GM19043 (cell line): ENCODE results near the gene KIF26A.

Experiments used
- ATAC-seq: cut with Tn5 transposase; IDR thresholded peaks from one replicate; pipeline ENCODE4 v1.9.1; 2021; ENCODE audit warnings: low read depth; ENCODE audit not compliant: unreplicated experiment

The KIF26A gene

DNA sequence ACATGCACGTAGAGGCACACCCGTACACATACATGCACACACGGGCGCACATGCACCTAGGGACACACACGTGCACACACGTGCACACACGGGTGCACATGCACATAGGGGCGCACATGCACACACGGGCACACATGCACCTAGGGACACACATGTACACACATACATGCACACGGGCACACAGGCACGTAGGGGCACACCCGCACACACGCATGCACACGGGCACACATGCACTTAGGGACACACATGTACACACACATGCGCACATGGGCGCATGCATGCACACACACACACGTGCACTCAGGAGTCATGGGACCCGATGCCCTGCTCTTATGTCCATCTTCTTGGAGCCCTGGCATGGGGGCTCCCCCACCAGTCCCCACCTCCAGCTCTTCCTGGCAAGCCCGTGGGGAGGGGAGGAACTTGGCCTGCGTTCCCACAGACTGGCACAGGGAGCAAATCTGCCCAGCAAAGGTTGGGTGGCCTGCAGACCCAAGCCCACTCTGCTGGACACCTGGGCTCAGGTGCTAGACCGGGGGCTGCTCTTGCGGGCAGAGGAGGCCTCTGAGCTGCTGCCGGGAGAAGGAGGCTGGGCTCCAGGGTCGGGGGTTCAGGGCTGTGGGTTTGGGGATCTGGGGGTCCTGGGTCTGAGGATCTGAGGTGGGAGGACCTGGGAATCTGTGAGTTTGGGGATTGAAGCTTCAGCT lies 51.4 kb downstream of the KIF26A start:
- ATAC-seq, result no peak

DNA sequence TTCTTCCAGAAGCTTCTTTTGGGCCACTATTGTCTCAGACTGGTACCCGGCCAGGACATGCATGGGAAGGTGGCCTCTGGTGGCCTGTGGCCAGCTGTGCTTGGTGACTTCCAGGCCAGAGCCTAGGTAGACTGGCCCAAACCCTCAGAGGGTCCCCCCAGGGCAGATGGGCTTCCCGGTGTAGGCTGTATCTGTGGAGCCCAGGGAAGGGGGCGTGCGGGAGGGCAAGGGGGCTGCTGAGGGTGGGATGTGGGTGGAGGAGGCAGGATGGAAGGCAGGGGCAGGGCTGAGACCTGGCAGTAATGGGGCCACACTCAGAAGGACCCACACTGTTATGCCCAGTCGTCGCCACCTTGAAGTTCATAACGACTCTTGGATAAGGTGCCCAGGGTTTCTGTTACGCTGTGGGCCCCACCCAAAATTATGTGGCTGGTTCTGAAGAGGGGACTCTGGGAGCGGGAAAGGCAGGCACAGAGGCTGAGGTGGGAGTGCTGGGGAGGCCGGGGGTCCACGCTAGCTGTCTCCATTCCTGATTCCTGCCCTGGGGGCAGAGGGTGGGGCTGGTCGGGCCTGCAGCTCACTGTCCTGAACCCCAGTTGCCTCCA lies 52.1 kb downstream of the KIF26A start:
- no peak for ATAC-seq

DNA sequence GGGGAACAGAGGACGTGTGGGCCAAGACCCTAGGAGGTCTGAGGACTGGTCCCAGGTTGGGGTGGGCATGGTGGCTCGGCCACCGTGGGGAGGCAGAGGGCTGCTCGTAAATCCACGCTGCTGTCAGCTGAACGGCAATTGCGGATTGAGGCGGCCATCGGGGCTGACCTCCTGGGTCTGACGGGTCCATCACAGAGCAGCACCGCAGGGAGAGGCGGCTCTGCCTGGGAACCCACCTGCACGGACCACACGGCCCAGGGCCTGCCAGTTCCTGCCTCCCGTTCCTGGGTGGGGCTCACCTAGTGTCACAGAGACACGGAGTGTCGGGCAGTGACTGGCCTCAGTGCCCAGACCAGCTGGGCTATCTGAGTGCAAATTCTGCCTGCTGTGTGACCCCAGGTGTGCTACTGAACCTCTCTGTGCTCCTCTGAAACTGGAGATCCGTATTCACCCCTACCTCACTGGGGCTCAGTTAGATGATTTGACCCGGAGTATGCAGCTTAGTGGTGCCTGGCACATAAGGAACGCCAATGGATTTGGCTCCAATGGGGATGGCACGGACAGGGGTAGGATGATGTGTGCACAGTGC lies 53.1 kb downstream of the KIF26A start:
- no peak for ATAC-seq

DNA sequence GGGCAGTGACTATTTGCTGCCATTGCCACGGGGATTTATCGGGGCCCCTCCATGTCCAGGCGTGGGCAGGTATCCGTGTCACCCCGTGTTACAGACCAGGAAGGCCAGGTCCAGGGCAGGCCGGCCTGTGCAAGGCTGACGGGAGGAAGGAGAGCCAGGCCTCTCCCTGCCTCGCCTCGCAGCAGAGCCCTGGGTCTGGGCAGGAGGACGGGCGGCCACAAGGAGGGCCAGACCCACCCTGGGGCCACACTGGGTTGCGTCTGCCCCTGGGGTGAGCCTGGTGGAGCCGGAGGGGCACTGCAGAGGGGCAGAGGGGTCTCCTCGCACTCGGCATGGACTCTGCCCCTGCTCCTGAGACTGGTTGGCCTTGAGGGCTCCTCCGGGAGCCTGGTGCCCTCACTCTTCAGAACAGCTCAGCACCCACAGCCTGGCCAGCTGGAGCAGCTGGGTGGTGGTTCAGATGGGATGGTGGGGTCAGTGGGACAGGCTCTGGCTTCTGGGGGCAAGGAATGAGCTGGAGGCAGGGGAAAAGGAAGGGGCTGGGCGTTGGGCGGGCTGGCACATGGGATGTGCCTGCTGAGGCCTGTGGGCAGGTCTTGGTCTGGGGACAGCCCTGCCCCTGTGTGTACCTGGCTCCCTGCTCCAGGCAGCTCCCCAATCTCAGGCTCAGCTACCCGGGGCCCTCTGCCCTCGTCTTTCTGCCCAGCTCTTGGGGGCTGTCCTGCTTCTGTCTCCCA lies 53.9 kb downstream of the KIF26A start:
- ATAC-seq, result no peak

DNA sequence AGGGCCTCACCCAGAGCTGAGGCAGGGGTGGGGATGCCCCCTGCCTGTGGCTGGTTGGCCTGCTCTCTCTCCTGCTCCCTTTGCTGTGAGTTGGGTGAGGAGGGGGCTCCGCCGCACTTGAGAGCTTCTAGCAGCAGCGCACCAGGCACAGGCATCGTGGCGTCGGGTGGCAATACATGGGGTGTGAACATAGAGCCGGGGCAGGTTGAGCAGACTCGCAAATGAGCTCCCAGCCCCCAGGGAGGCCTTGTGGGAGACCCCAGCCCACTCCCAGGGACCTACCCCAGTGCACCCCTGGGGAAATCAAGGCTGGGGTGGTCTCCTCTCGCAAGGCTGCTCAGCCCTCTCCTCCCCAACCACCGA lies 54.5 kb downstream of the KIF26A start:
- ATAC-seq, result no peak

DNA sequence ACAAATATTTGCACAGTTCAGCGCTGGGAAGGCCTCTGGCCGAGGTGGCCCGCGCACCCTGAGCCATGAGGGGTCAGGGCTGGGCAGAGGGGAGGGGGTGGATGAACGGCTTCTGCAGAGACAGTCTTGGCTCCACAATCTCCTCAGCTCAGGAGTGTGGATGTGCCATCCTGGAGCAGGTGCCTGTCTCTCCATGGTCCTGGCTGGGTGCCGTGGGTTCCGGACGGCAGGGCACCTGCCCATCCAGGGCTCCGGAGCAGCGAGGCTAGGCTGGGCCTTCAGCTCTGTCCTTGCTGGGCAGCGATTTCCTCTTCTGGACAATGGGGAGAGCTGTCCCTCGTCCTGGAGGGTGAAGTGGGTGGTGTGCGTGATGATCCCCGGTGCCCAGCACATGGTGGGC lies 55.6 kb downstream of the KIF26A start:
- no peak for ATAC-seq

DNA sequence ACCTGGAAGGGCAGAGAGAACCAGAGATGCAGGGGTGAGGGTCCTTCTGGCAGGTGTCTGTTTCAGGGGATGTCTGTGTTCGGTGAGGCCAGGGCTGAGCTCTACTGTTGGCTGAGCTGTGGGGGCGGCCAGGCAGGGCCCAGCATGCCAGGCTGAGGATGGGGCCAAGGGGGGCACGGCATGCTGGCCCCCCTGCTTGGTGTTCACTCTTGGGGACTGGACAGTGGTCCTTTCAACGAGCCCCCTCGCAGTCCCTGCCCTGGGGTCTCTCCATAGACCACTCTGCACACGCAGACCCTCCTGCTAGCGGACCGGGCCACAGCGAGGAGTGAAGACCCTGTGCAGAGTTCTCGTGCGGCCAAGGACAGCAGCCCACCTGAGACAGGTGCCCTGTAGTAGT lies 56.3 kb downstream of the KIF26A start:
- ATAC-seq, result no peak

DNA sequence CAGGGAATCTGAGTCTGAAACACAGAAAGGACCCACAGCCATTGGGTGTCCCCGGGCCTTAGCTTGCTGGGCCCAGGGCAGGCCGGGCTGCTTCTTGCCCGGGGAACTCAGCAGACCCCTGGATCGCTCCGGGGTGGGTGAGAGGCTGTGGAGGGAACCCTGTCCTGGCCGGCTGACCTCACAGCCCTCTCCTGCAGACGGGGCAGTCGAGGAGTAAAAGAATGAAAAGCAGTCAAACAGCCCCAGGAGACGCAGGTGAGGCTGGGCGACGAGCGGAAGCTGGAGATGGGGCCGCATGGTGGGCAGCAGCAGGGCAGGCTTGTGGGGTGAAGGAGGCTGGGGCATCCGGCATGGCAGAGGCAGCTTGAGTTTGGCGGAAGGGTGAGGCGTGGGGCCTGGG lies 57.0 kb downstream of the KIF26A start:
- ATAC-seq, result no peak

DNA sequence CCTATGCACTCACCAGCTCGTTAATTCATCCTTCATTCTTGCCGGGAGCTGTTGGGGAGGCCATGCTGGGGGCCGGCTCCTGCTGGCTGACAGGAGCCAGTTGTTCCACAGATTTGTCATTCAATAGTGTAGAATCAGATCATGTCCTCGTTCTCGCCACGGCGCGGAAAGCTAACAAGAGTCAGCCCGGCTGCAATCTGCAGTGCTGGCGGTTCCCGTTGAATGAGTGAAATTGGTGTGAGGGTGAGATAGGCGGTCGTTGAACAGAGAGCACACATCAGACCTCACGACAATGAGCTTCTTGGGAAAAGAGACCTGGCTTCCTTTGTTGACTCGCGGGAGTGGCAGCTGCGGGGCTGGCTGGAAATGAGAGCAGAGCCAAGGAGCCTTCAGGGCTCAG lies 57.5 kb downstream of the KIF26A start:
- ATAC-seq, result no peak

DNA sequence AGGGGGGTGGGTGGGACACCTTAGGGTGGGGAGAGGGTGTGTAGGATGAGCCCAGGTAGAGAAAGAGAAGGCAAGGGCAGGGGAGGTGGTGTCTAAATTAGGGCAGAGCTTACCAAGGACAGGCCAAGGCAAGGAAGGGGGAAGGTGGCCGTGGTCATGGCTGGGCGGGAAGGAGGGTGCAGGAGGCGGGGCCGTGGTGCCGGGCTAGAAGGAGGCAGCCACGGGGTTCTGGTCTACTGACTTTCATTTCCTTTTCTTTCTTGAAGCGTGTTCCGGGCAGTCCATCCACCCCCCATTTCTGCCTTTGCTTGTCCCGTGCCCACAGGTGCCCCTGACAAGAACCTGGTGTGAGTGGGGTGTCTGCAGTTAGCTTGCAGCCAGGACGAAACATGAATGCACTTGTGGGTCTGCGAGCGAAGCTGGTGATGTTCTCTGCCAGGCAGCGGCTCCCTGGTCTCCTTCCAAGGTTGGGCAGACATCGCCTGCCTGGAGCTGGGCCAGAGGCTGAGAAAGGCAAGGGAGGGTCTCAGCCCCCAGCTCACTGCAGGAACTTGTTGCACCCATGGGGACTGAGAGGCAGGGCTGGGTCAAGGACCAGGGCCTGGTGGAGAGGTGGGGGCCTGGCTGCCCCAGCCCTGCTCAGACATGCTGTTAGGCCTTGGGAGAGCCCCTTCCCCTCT lies 58.2 kb downstream of the KIF26A start:
- ATAC-seq, result no peak

DNA sequence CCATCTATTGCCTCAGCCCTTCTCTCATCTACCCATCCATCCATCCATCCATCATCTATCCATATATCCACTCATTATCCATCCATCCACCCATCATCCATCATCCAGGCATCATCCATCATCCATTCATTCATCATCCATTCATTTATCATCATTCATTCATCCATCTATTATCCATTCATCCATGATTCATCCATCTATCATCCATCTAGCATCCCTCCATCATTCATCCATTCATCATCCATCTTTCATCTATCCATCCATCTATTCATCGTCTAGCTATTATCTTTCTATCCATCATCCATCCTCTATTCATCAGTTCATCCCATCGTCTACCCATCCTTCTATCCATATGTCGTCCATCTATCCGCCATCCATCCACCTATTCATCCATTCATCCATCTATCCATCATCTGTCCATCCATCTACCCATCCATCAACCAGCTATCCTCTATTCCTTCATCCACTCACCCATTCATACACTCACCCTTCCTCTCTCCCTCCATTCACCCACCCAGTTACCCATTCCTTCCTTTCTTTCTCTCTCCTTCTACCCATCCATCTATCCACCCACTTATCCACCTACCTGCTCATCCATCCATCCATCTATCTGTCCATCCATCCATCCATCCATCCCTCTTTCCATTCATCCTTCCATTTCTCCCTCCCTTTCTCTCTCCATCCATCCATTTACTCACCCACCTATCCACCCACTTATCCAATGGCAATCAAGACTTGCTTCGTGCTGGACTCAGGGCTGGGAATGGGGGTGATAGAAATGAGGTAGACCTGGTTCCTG lies 59.3 kb downstream of the KIF26A start:
- no peak for ATAC-seq

DNA sequence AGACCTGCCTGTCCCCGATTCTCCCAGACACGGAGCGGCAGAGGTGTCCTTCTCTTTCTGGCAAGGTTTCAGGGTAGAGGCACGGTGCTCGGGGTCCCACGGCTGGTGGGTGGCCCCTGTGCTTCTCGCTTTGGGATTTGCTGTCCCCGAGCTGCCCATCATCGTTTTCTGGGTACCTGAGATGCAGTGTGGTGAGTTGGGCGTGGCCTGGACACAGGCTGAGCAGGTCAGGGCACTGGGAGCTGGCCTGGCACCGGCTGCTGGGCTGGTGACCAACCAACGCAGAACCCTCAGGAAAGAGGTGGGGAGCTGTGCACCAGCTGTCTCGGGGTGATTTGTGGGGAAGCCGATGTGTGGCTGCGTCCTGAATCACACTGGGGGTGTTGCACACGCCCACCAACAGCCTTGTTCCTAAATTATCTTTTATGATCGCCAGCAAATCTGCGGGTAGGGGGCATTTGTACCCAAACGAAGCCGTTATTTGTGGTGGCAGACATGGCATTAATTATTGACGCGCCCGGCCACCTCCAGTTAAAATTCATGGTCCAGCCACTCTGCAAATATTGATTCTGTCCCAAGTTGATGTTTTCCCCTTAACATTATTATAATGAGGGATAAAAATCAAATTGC lies 61.0 kb downstream of the KIF26A start:
- ATAC-seq, result no peak

DNA sequence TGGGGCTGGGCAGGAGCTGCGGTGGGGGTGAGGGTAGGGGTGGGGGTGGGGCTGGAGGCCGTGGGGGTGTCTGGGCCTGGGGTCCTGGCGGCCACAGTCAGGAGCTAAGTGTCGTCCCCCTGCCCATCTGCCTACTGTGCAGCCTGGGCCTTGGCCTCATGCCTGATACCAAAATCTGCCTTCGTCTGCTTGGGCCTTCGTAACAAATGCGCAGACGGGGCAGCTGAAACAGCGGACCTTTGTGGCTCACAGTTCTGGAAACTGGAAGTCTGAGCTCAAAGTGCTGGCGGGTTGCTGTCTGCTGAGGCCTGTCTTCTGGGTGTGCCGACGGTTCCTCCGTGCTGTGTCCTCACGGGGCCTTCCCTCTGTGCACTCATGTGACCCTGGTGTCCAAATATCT lies 61.7 kb downstream of the KIF26A start:
- no peak for ATAC-seq

DNA sequence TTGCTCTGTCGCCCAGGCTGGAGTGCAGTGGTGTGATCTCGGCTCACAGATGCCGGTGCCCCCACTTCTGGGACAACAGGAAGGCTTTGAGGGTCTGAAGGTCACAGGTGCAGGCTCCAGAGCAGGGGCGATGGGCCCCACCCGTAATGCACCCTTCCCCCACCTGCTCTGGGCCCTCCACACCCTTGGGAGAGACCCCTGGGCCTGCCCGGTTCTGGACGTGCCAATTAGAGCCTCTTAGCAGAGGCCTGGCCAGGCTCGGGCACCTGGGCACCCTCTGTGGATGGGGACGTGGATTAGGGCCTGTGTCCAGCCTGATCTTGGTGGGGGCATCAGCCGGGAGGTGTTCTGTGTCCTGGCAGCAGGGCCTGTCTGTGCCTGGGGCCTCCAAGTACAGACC lies 62.2 kb downstream of the KIF26A start:
- no peak for ATAC-seq

DNA sequence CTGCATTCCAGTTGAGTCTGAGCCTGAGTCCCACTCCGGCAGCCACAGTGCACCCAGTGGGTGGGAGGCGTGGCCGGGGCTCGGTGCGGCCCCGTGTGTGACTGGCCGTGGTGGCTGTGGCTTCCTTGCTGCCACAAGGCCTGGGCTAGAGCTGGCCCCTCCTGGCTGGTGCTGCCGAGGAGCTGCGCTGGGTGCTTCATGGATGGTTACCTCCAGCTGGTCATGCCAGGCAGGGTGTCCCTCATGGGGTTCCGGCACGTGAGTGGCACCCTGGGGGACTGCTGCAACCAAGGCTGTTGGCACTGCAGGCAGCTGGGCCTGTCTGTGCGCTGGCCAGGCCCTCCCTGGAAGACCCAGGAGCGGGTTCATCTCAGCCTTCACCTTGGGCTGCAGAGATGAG lies 62.7 kb downstream of the KIF26A start:
- no peak for ATAC-seq

DNA sequence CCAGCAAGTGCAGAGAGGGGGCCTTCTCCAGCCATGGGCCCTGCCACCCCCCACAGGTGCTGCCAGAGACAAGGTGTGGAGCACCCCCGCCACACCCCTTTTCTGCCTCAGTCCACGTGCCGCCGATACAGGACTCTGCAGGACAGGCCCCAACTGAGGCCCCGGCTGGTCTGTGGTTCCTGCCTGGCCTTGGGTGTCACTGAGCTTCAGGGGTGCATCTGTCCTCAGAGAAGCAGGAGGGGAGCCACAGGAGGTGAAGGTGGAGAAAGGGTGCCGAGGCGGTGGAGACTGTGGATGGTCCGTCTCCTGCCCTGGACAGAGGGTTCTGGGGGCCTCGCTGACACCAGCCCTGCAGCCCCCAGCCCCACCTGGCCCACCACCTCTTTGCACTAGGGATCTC lies 63.1 kb downstream of the KIF26A start:
- no peak for ATAC-seq

DNA sequence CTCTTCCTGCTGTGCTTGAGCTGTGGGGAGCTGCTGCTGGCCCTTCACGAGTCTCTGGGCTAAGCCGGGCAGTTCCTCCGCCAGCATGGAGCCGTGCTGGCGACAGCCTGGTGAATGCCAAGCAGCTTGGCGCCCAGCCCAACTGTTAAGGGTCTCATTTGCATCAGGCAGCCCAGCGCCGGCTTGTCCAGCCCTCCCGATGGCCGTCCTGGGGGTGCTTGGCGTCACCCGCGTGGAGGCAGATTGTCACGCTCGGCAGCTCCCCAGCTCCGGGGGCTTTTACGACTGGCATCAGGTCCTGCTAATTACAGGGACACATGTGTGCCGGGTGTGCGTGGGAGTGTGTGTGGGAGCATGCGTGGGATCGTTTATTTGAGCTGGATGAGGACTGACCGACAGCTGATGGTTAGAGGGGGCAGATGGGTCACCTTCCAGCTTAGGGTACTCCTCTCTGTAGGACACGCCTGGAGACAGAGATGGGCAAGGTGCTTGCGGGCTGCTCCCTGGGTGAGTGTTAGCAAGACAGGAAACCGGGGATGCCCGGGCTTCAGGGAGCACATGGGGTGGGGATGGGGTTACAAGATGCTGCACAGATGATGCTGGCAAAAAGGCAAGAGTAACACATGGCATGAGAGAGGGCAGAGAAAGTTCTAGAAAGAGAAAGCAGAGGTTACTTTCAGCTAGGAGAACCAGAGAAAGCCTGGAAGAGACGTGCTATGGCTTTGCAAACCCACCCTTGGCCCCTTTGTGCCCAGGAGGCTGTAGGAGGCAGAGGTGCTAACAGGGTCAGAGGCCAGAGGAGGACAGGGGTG lies 64.1 kb downstream of the KIF26A start:
- ATAC-seq, result no peak

DNA sequence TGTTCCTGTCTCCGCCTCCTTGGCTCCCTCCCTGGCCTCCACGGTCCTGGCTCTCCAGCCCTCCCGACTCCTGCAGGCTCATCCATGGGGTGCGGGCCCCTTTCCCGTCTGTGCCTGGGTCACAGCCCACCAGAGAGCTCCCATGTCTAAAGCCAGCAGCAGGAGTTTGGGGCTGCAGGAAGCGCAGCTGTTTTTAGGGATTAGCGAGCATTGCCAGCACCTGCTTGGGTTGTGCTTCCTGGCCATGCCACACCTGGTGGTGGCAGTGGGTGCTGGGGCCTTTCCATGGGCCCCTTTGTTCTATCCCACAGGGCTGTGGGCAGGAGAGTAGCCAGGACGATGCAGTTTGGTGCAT lies 64.7 kb downstream of the KIF26A start:
- ATAC-seq, result no peak

DNA sequence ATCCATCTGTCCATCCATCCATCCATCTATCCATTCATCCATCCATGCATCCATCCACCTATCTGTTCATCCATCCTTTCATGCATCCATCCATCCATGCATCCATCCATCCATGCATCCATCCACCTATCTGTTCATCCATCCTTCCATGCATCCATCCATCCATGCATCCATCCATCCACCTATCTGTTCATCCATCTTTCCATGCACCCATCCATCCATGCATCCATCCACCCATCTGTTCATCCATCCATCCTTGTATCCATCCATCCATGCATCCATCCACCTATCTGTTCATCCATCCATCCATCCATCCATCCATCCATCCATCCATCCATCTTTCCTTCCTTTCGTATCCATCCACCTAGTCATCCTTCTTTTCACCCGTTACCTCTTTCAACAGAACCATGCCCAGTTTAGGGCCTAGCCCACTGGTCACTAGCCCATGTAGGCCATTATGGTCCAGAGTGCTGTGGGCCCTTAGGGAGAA lies 66.3 kb downstream of the KIF26A start:
- ATAC-seq, result no peak
